Aorta (tissue), 5 donors: ENCODE results near the gene CPEB1. TPM values are rescaled to one million over a fixed set of nuclear protein-coding genes. Genes with fewer than 3 reads are reported as not detected.

Source experiments
- ATAC-seq: fragments of 200-7000 bp; cut with Tn5 transposase; one replicate; pipeline ENCODE4 v1.9.1; 2022; ENCODE audit warnings: moderate library complexity; ENCODE audit not compliant: low FRiP score
- DNase-seq, 2 donors: peaks; one replicate each; pipeline ENCODE4 v3.0.0-alpha.2; 2020
- H3K27ac ChIP-seq, 2 donors: one replicate each; pipeline ENCODE4 v1.5.1; 2013; ENCODE audit warnings: low read length in 2 of 2, mild to moderate bottlenecking in 2 of 2, moderate library complexity in 2 of 2, control low read depth in 1 of 2, inconsistent platforms in 1 of 2, low read depth in 1 of 2
- H3K27me3 ChIP-seq, 2 donors: one replicate each; pipeline ENCODE4 v1.6.1; 2013; ENCODE audit warnings: control low read depth in 1 of 2, low read length in 1 of 2, mild to moderate bottlenecking in 1 of 2, moderate library complexity in 1 of 2; ENCODE audit not compliant: insufficient read depth in 2 of 2, control insufficient read depth in 1 of 2
- H3K36me3 ChIP-seq, 2 donors: one replicate each; pipeline ENCODE4 v1.6.1; 2013; ENCODE audit warnings: control low read depth in 1 of 2, low read length in 1 of 2, mild to moderate bottlenecking in 1 of 2; ENCODE audit not compliant: insufficient read depth in 2 of 2, control insufficient read depth in 1 of 2
- H3K4me1 ChIP-seq, 2 donors: one replicate each; pipeline ENCODE4 v1.6.1; 2013; ENCODE audit warnings: low read length in 2 of 2, control low read depth in 1 of 2, mild to moderate bottlenecking in 1 of 2, moderate library complexity in 1 of 2; ENCODE audit not compliant: insufficient read depth in 2 of 2, control insufficient read depth in 1 of 2
- H3K4me3 ChIP-seq, 2 donors: one replicate each; pipeline ENCODE4 v1.5.1; 2013; ENCODE audit warnings: low read length in 2 of 2, control low read depth in 1 of 2, mild to moderate bottlenecking in 1 of 2
- H3K9me3 ChIP-seq: one replicate; pipeline ENCODE4 v1.6.1; 2013; ENCODE audit warnings: mild to moderate bottlenecking, low read length; ENCODE audit not compliant: control insufficient read depth
- WGBS, 2 donors: extraction: QIAGEN DNeasy Blood & Tissue Kit; methylation state at CpG; one replicate each; pipeline ENCODE4 v1.1.7; 2013; 5-methylcytosine and 5-hydroxymethylcytosine counted together
- intact Hi-C, 2 donors: fragments of 100-400 bp; cut with DNase I; formaldehyde crosslinking; loops; one replicate each; pipeline versions ENCODE4 v1.14.2 to v1.15.0; 2022
- long read RNA-seq, 2 donors: library from polyadenylated mRNA; unstranded; transcript quantifications; one replicate each; pipeline ENCODE4 v2.0.0, GENCODE V29; 2020 to 2021
- polyA plus RNA-seq, 2 donors: library from polyadenylated mRNA; stranded (reverse); fragments of 200-250 nt; gene quantifications; one replicate each; pipeline ENCODE4 v1.2.3, GENCODE V29; 2013
- total RNA-seq, 2 donors: library from RNA; stranded (reverse); fragmentation: NEBNext Ultra II Directional; extraction: Animal tissue kit (Norgen Biotek cat#: 25700); gene quantifications; one replicate each; pipeline ENCODE4 v1.2.1, GENCODE V29; 2021
- donor health status: healthy with polysubstance abuse.
- donor health status: Bipolar disorder and iron deficiency.
- donor health status: DM: no; HTN: no; CAD: no.
- donor health status: DM: no; HTN: no; CAD: no.
- donor health status: DM: yes; HTN: yes; CAD: no.

CPEB1 gene
- total RNA-seq (10 to 100 TPM in 1 of 2 donors, 1 to 10 TPM in 1; 1.1 to 10.3 TPM), polyA plus RNA-seq (1 to 10 TPM in 1 of 2 donors, under 1 TPM in 1; 0.88 to 4.1 TPM)
- long read RNA-seq, donor 1, partial matches to known transcripts, result 0 of 7 reads
- long read RNA-seq, donor 1, other reads (novel, unspliced or antisense), result 6 of 7 reads
- long read RNA-seq, donor 2, full-length matches to known transcripts, result 1 of 8 reads
- long read RNA-seq, donor 2, partial matches to known transcripts, result 2 of 8 reads
- long read RNA-seq, donor 2, other reads (novel, unspliced or antisense), result 5 of 8 reads

- H3K27me3 ChIP-seq, result no peaks in the 10 kb centered on the region
- intact Hi-C loops, result no loop called here
- 4 to 9% methylated on average over 69 to 96 of the region's 96 CpGs for WGBS, 2 donors
Observed at GRCh38 chr15:82647045-82647834, at the start of gene CPEB1. TSS of gene CPEB1 (minus strand) at chr15:82647363. CDS start at chr15:82628459, 18,904 bp downstream.

GRCh38 chr15:82692171-82692570, 45.0 kb upstream of the CPEB1 start:
- Histone ChIP-seq H3K4me1 (no peaks in the 10 kb centered on the region), H3K36me3 (no peaks in the 10 kb centered on the region), H3K4me3 (no peak overlapping the region), H3K9me3 (no peaks in the 10 kb centered on the region), H3K27me3 (no peaks in the 10 kb centered on the region), H3K27ac (no peak overlapping the region)
- 89 to 90% methylated on average over 23 of the region's 23 CpGs for WGBS, 2 donors
- ATAC-seq, result no peak
- no peak for DNase-seq
- intact Hi-C loops, result no loop called here

More at GRCh38 chr15:82647045-82647834, at the start of gene CPEB1:
- no peak within 1 kb of the TSS for H3K27ac ChIP-seq
- no peaks in the 10 kb centered on the region for H3K36me3 ChIP-seq
- DNase-seq (peak; percentile 74 to 87), ATAC-seq (peak; percentile 77)
- no peaks in the 10 kb centered on the region for H3K4me1 ChIP-seq
- no peaks in the 10 kb centered on the region for H3K9me3 ChIP-seq
- peak within 1 kb of the TSS; percentile 49 to 62 for H3K4me3 ChIP-seq

GRCh38 chr15:82689147-82689546, 42.0 kb upstream of the CPEB1 start:
- DNase-seq (no peak), ATAC-seq (no peak)
- Histone ChIP-seq H3K27ac (no peak overlapping the region), H3K27me3 (no peaks in the 10 kb centered on the region), H3K4me1 (no peaks in the 10 kb centered on the region), H3K9me3 (no peaks in the 10 kb centered on the region), H3K36me3 (no peaks in the 10 kb centered on the region), H3K4me3 (no peak overlapping the region)
- 93 to 94% methylated on average over 8 of the region's 8 CpGs for WGBS, 2 donors
- intact Hi-C loops, result no loop called here

DNA sequence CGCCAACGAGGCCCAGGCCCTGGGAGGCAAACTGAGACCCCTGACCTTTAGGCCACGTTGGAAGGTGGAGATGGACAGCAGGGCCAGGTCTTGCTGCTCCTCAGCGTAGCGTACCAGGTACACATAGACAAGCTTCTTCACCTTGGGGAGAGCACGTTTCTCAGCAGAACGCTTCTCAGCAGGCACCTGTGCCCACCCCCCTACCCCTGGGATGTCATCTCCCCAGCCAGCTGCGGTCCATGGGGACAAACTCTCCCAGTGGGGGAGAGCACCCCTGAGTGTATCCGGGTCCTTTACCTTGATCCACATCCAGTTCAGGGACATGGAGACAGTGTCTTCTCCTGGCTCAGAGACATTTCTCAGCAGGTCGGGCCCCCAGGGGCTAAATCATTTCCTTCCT, 41.5 kb upstream of the CPEB1 start:
- Histone ChIP-seq H3K9me3 (no peaks in the 10 kb centered on the region), H3K36me3 (no peaks in the 10 kb centered on the region), H3K27ac (no peak overlapping the region), H3K4me1 (no peaks in the 10 kb centered on the region), H3K27me3 (no peaks in the 10 kb centered on the region), H3K4me3 (no peak overlapping the region)
- WGBS, 2 donors, result 84 to 87% methylated on average over 10 of the region's 10 CpGs
- no peak for ATAC-seq
- DNase-seq, result no peak
- intact Hi-C loops, result no loop called here

DNA sequence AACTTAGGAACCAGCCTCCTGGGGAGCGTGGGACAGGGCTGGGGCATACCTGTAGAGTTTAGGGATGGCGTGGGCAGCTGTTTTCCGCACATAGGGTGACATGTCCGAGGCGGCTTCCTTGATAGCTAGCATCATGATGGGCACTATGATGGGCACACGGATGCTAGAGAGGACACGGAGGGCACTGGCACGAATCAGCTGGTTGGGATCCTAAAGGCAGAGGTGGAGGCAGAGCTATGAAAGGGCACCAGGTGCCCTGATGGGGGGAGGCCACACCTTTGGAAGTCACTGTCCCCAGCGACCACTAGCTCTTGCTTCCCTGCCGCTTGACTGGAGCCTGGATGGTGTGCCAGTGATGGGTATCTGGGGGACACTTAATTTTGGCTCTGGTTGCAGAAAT, 34.2 kb upstream of the CPEB1 start:
- DNase-seq, result no peak
- WGBS, 2 donors, result 85 to 87% methylated on average over 10 of the region's 10 CpGs
- Histone ChIP-seq H3K27ac (no peak overlapping the region), H3K36me3 (no peaks in the 10 kb centered on the region), H3K4me3 (no peak overlapping the region), H3K9me3 (no peaks in the 10 kb centered on the region), H3K4me1 (no peaks in the 10 kb centered on the region), H3K27me3 (no peaks in the 10 kb centered on the region)
- no peak for ATAC-seq
- intact Hi-C loops, result no loop called here

DNA sequence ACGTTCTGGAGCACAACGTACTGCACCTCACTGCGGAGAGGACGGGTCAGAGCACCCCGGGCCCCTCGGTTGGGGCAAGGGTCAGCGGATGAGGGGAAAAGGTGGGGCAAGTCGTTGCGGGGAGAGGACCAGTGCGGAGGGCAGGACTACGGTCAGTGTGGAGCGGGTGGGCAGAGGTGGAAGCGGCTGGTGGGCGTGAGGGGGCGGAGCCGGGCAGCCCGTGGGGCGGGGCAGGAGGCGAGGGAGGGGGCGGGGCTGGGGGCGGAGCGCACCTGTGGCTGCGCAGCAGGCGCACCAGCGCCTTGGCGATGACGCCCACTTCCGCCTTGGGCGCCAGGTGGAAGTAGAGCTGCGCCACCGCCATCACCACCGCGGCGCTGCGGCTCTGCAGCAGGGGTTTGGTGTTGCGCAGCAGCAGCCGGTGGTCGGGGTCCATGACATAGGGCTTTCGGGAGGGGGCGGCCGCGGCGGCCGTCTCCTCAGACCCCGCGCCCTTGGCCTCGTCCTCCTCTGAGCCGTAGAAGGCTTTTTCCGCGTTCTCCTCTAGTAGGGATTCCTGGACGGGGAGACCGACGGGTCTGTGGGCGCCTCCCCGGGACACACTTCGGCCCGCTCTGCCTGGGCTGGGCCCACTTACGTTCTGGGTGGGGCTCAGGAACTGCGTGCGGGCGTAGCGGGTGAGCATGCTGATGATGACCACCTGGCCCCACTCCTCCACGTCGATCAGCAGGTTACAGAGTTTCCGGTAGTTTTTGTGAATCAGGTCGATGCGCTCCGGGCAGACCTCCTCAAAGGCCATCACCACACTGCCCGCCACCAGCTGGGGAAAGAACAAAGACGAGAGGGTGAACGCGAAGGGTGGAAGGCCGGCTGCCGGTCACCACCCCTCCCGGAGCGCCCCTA, 33.3 kb upstream of the CPEB1 start:
- no peak overlapping the region for H3K4me3 ChIP-seq
- no peaks in the 10 kb centered on the region for H3K27me3 ChIP-seq
- H3K9me3 ChIP-seq, result no peaks in the 10 kb centered on the region
- H3K36me3 ChIP-seq, result no peaks in the 10 kb centered on the region
- H3K27ac ChIP-seq, result no peak overlapping the region
- H3K4me1 ChIP-seq, result no peaks in the 10 kb centered on the region
- DNase-seq (no peak), ATAC-seq (peak; percentile 44)
- WGBS, 2 donors, result 2 to 3% methylated on average over 68 to 76 of the region's 76 CpGs
- intact Hi-C loops, result no loop called here

DNA sequence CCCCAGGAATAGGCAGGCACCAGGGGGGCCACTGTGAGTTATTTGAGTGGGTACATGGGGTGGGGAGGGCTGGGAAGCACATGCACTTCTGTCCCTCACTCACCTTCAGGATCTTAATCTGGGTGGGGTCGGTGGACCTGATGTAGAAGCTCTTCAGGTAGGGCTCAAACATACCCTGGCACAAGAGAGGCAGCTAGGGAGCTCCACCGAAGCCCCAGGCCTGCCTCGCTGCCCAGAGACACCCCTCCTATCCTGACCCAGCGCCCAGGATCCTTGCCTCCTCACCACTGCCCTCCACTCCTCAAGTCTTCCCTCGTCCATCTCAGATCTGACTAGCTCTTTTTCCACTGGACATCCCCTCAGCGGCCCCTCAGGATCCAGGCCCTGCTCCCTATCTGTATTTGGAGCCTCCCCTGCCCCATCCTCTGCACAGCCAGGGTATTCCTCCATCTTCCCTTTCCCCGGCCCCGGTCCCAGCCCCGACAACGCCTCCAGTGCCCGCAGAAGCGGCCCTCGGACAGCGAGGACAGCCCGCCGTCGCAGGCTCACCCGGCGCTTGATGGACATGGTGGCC, 32.5 kb upstream of the CPEB1 start:
- 26 to 27% methylated on average over 19 of the region's 19 CpGs for WGBS, 2 donors

GRCh38 chr15:82677720-82678323, 30.7 kb upstream of the CPEB1 start:
- Histone ChIP-seq H3K36me3 (no peaks in the 10 kb centered on the region), H3K9me3 (no peaks in the 10 kb centered on the region), H3K4me1 (no peaks in the 10 kb centered on the region), H3K4me3 (no peak overlapping the region), H3K27ac (no peak overlapping the region), H3K27me3 (no peaks in the 10 kb centered on the region)
- DNase-seq (no peak), ATAC-seq (no peak)
- WGBS, 2 donors, result 80 to 87% methylated on average over 7 of the region's 7 CpGs
- intact Hi-C loops, result no loop called here

More for the DNA sequence above, 32.5 kb upstream of the CPEB1 start:
- Histone ChIP-seq H3K4me1 (no peaks in the 10 kb centered on the region), H3K27ac (no peak overlapping the region), H3K36me3 (no peaks in the 10 kb centered on the region), H3K4me3 (no peak overlapping the region), H3K27me3 (no peaks in the 10 kb centered on the region), H3K9me3 (no peaks in the 10 kb centered on the region)
- intact Hi-C loops, result no loop called here
- ATAC-seq (peak; percentile 10), DNase-seq (no peak)
